Fibroblast of mammary gland (primary cell): Measurements from ENCODE around the gene FANCE.
A peak's percentile ranks its signal among the peaks of the same experiment; 100 is the strongest.

Experiments used
- DNase-seq: peaks from one replicate; pipeline ENCODE4 v3.0.0-alpha.2; 2010; ENCODE audit warnings: low read depth
- H3K4me3 ChIP-seq: 2 replicates; pipeline ENCODE4 v1.5.1; 2011; ENCODE audit warnings: low read depth, mild to moderate bottlenecking, low read length, moderate library complexity; ENCODE audit not compliant: control insufficient read depth
- CTCF ChIP-seq: conservative IDR thresholded peaks from 2 replicates; pipeline ENCODE4 v1.5.1; 2011; ENCODE audit warnings: low read depth, low read length, inconsistent platforms; ENCODE audit not compliant: control insufficient read depth, insufficient read depth

FANCE gene

GRCh38 chr6:35497571-35498421 lies 45.7 kb downstream of the FANCE start:
- DNase-seq: peak; percentile 85

GRCh38 chr6:35498422-35499067 lies 46.4 kb downstream of the FANCE start:
- no peak for DNase-seq
- TF ChIP-seq CTCF: no peak
- peak overlapping the region; percentile 44 for H3K4me3 ChIP-seq

More at GRCh38 chr6:35497571-35498421, 45.7 kb downstream of the FANCE start:
- no peak for TF ChIP-seq CTCF
- peak overlapping the region; percentile 44 for H3K4me3 ChIP-seq

GRCh38 chr6:35499372-35499771 lies 47.2 kb downstream of the FANCE start:
- H3K4me3 ChIP-seq: no peak overlapping the region
- no peak for DNase-seq
- TF ChIP-seq CTCF: no peak

GRCh38 chr6:35500782-35501181 lies 48.6 kb downstream of the FANCE start:
- no peak overlapping the region for H3K4me3 ChIP-seq
- no peak for TF ChIP-seq CTCF
- peak; percentile 74 for DNase-seq

GRCh38 chr6:35501784-35502183 lies 49.6 kb downstream of the FANCE start:
- TF ChIP-seq CTCF: no peak
- no peak overlapping the region for H3K4me3 ChIP-seq
- DNase-seq: no peak

GRCh38 chr6:35503534-35503933 lies 51.4 kb downstream of the FANCE start:
- H3K4me3 ChIP-seq: no peak overlapping the region
- DNase-seq: no peak
- TF ChIP-seq CTCF: no peak
